Liver (tissue), 9 donors: ENCODE data around the gene SHH. TPM values are rescaled to one million over a fixed set of nuclear protein-coding genes. Genes with fewer than 3 reads are reported as not detected.

ENCODE experiments used
- DNase-seq: peaks from one replicate; pipeline ENCODE4 v3.0.0-alpha.2; 2017; ENCODE audit warnings: low spot score
- H3K27ac ChIP-seq, 2 donors: one replicate each; pipeline ENCODE4 v1.7.0; 2013; ENCODE audit warnings: inconsistent platforms in 2 of 2, low read length in 2 of 2, control low read depth in 1 of 2, low read depth in 1 of 2, mild to moderate bottlenecking in 1 of 2
- H3K27me3 ChIP-seq, 4 donors: one replicate each; pipeline versions ENCODE4 v1.6.1 to v1.7.0; 2013; ENCODE audit warnings: low read length in 3 of 4, inconsistent platforms in 1 of 4, mild to moderate bottlenecking in 1 of 4, moderate library complexity in 1 of 4; ENCODE audit not compliant: control insufficient read depth in 4 of 4, insufficient read depth in 4 of 4
- H3K36me3 ChIP-seq, 4 donors: one replicate each; pipeline versions ENCODE4 v1.6.1 to v1.7.0; 2013; ENCODE audit warnings: low read length in 3 of 4, mild to moderate bottlenecking in 3 of 4, low read depth in 1 of 4, moderate library complexity in 1 of 4; ENCODE audit not compliant: control insufficient read depth in 4 of 4, insufficient read depth in 3 of 4
- H3K4me1 ChIP-seq, 4 donors: one replicate each; pipeline versions ENCODE4 v1.6.1 to v1.7.0; 2013; ENCODE audit warnings: low read length in 3 of 4, mild to moderate bottlenecking in 3 of 4, moderate library complexity in 1 of 4; ENCODE audit not compliant: control insufficient read depth in 4 of 4, insufficient read depth in 4 of 4
- H3K4me3 ChIP-seq, 3 donors: one replicate each; pipeline versions ENCODE4 v1.6.1 to v1.7.0; 2013; ENCODE audit warnings: low read length in 3 of 3, control low read depth in 1 of 3, low read depth in 1 of 3, mild to moderate bottlenecking in 1 of 3
- H3K9ac ChIP-seq, 2 donors: one replicate each; pipeline ENCODE4 v1.7.0; 2013; ENCODE audit warnings: low read length in 2 of 2, mild to moderate bottlenecking in 2 of 2, moderate library complexity in 2 of 2, control low read depth in 1 of 2, low read depth in 1 of 2
- H3K9me3 ChIP-seq, 4 donors: one replicate each; pipeline versions ENCODE4 v1.6.1 to v1.7.0; 2013; ENCODE audit warnings: low read length in 3 of 4; ENCODE audit not compliant: control insufficient read depth in 4 of 4
- ATF3 ChIP-seq: IDR thresholded peaks from 2 replicates; pipeline ENCODE4 v1.6.1; 2016; ENCODE audit warnings: antibody characterized with exemption
- CTCF ChIP-seq: fragments of 150-350 bp; IDR thresholded peaks from 2 replicates; pipeline ENCODE4 v1.5.1; 2017; ENCODE audit warnings: improper control_type of control experiment, low read depth, low read length; ENCODE audit not compliant: missing input control
- EGR1 ChIP-seq, 2 donors: IDR thresholded peaks; 2 replicates each; pipeline ENCODE4 v1.6.1; 2016 to 2018; ENCODE audit warnings: antibody characterized with exemption in 2 of 2, low read depth in 2 of 2
- FOXA1 ChIP-seq: IDR thresholded peaks from 2 replicates; pipeline ENCODE4 v1.6.1; 2016; ENCODE audit warnings: antibody characterized with exemption
- FOXA2 ChIP-seq: IDR thresholded peaks from 2 replicates; pipeline ENCODE4 v1.6.1; 2016; ENCODE audit warnings: antibody characterized with exemption
- GABPA ChIP-seq, 2 donors: IDR thresholded peaks in 1 of 2; conservative IDR thresholded peaks in 1 of 2; 2 replicates each; pipeline ENCODE4 v1.6.1; 2016; ENCODE audit warnings: antibody characterized with exemption in 2 of 2, mild to moderate bottlenecking in 1 of 2, moderate library complexity in 1 of 2
- HNF4A ChIP-seq, 2 donors: conservative IDR thresholded peaks; 2 replicates each; pipeline ENCODE4 v1.6.1; 2016; ENCODE audit warnings: antibody characterized with exemption in 2 of 2, mild to moderate bottlenecking in 2 of 2
- HNF4G ChIP-seq: IDR thresholded peaks from 2 replicates; pipeline ENCODE4 v1.6.1; 2016; ENCODE audit warnings: antibody characterized with exemption
- TAF1 ChIP-seq: conservative IDR thresholded peaks from 2 replicates; pipeline ENCODE4 v1.6.1; 2016; ENCODE audit warnings: antibody characterized with exemption, mild to moderate bottlenecking
- YY1 ChIP-seq: IDR thresholded peaks from 2 replicates; pipeline ENCODE4 v1.6.1; 2016; ENCODE audit warnings: antibody characterized with exemption, mild to moderate bottlenecking
- ZBTB33 ChIP-seq: IDR thresholded peaks from 2 replicates; pipeline ENCODE4 v1.6.1; 2016; ENCODE audit warnings: antibody characterized with exemption
- WGBS: extraction: QIAGEN DNeasy Blood & Tissue Kit; methylation state at CpG from one replicate; pipeline ENCODE4 v1.1.7; 2013; 5-methylcytosine and 5-hydroxymethylcytosine counted together
- polyA plus RNA-seq, 2 donors: library from polyadenylated mRNA; stranded (reverse) in 1 of 2; unstranded in 1 of 2; fragments of 200-250 nt in 1 of 2; fragments of >200 nt in 1 of 2; fragmentation: Nextera tagmentation in 1 of 2; extraction: Ambion mirVana in 1 of 2; gene quantifications; one replicate each; pipeline versions ENCODE4 v1.2.1 to v1.2.3, GENCODE V29; 2013 to 2015
- total RNA-seq, 2 donors: library from RNA; depleted of rRNA; stranded (reverse); fragments of >200 nt; gene quantifications; one replicate each; pipeline ENCODE4 v1.2.3, GENCODE V29; 2014
- TF ChIP-seq, protein P1 (sequence below): IDR thresholded peaks from 2 replicates; pipeline ENCODE4 v1.6.1; 2016; ENCODE audit warnings: antibody characterized with exemption, mild to moderate bottlenecking
- donor health status: healthy.
- donor health status: healthy.
- donor health status: healthy.
- donor health status: healthy.
- donor health status: healthy.

Gene SHH
- total and polyA plus RNA-seq, 4 donors: 3.9 to 10.0 (median 5.2) TPM

- TF ChIP-seq, protein P1, sequence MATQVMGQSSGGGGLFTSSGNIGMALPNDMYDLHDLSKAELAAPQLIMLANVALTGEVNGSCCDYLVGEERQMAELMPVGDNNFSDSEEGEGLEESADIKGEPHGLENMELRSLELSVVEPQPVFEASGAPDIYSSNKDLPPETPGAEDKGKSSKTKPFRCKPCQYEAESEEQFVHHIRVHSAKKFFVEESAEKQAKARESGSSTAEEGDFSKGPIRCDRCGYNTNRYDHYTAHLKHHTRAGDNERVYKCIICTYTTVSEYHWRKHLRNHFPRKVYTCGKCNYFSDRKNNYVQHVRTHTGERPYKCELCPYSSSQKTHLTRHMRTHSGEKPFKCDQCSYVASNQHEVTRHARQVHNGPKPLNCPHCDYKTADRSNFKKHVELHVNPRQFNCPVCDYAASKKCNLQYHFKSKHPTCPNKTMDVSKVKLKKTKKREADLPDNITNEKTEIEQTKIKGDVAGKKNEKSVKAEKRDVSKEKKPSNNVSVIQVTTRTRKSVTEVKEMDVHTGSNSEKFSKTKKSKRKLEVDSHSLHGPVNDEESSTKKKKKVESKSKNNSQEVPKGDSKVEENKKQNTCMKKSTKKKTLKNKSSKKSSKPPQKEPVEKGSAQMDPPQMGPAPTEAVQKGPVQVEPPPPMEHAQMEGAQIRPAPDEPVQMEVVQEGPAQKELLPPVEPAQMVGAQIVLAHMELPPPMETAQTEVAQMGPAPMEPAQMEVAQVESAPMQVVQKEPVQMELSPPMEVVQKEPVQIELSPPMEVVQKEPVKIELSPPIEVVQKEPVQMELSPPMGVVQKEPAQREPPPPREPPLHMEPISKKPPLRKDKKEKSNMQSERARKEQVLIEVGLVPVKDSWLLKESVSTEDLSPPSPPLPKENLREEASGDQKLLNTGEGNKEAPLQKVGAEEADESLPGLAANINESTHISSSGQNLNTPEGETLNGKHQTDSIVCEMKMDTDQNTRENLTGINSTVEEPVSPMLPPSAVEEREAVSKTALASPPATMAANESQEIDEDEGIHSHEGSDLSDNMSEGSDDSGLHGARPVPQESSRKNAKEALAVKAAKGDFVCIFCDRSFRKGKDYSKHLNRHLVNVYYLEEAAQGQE: no peak
Observed at GRCh38 chr7:155800301-155800700, 12.0 kb downstream of the SHH start (continued).

GRCh38 chr7:155799514-155799913 lies 12.7 kb downstream of the SHH start:
- H3K9ac ChIP-seq: no peak overlapping the region

More at GRCh38 chr7:155799514-155799913, 12.7 kb downstream of the SHH start:
- Histone ChIP-seq H3K27ac (no peak overlapping the region), H3K9me3 (no peaks in the 10 kb centered on the region), H3K27me3 (no peaks in the 10 kb centered on the region), H3K4me3 (no peak overlapping the region), H3K4me1 (peaks cover 2 to 27% (median 10%) of the 10 kb centered on the region in 4 donors), H3K36me3 (peaks cover 0 to 3% (median under 1%) of the 10 kb centered on the region in 4 donors)
- no peak for DNase-seq
- WGBS: 53% methylated on average over 19 of the region's 19 CpGs
- no peak for TF ChIP-seq FOXA1
- TF ChIP-seq, protein P1: no peak
- no peak for TF ChIP-seq ZBTB33
- no peak for TF ChIP-seq ATF3
- TF ChIP-seq YY1: no peak
- TF ChIP-seq HNF4A (conservative IDR thresholded peaks at IDR 0.05): no peak
- TF ChIP-seq TAF1: no peak
- TF ChIP-seq CTCF: no peak
- no peak for TF ChIP-seq GABPA (IDR thresholded peaks at IDR 0.05 in 1 of 2, conservative IDR thresholded peaks at IDR 0.05 in 1 of 2)
- no peak for TF ChIP-seq HNF4G
- TF ChIP-seq FOXA2: no peak
- TF ChIP-seq EGR1 (IDR thresholded peaks at IDR 0.05; ENCODE audit: low read depth in 2 of 2): no peak
